Left lobe of liver (tissue), 2 donors: ENCODE data around the gene DCN. TPM values are rescaled to one million over a fixed set of nuclear protein-coding genes. Genes with fewer than 3 reads are reported as not detected.
"Not testable (repeated sequence)": the region's sequence is repeated elsewhere in the genome, so short reads cannot be mapped to it uniquely, and the experiment has no call there.

ENCODE experiments used
- ATAC-seq: fragments of 200-7000 bp; cut with Tn5 transposase; one replicate; pipeline ENCODE4 v1.9.1; 2020; ENCODE audit warnings: mild to moderate bottlenecking, moderate library complexity
- DNase-seq: peaks from one replicate; pipeline ENCODE4 v3.0.0-alpha.2; 2020; ENCODE audit warnings: low spot score
- total RNA-seq: library from RNA; stranded (reverse); gene quantifications from one replicate; pipeline ENCODE4 v1.2.1, GENCODE V29; 2021
- donor health status: DM: no; HTN: no; CAD: no; lungs with moderate emphysema.
- donor health status: DM: no; HTN: yes; CAD: no.

Gene DCN, protein sequence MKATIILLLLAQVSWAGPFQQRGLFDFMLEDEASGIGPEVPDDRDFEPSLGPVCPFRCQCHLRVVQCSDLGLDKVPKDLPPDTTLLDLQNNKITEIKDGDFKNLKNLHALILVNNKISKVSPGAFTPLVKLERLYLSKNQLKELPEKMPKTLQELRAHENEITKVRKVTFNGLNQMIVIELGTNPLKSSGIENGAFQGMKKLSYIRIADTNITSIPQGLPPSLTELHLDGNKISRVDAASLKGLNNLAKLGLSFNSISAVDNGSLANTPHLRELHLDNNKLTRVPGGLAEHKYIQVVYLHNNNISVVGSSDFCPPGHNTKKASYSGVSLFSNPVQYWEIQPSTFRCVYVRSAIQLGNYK
- 108 TPM for total RNA-seq

DNA sequence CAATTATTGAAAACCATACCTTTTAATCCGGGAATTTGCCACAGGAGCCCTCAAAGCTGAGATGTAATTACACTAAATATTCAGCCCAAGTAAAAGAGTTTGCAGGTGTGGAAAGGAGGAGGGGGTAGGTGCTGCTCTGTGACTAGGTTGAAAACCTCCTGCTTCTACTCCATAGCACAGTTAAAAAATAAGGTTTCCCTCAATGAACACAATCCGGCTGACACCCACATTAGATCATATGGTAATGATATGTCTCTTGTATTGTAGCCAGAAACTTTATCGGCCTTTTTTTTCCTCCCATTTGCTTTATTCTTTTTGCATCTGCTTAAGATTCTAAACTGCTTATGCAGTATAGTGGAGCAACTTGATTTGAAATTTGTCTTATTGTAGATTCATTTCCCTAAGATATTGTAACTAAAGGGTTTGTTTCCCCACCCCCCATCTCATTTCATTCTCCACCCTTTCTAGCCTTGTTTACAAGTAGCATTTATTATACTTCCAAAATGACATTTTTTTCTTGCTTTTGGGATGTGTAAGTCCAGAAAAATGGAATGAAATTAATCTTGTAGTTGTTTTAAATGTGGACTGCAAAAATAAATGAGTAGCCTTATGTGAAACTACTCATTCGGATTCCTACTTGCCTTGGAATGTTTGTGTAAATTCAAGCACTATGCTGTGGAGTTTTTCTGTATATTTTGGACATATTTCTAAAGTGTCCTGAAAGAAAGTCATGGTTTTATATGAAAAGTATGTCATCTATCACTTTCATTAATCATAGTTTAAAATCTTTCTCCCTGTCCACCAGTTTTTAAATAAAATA is at the start of gene DCN:
Gene DCN (minus strand): TSS at position 182 of the 820 bp plus-strand sequence. CDS start 4,265 bp downstream, outside the sequence.
- ATAC-seq (no peak), DNase-seq (no peak)

DNA sequence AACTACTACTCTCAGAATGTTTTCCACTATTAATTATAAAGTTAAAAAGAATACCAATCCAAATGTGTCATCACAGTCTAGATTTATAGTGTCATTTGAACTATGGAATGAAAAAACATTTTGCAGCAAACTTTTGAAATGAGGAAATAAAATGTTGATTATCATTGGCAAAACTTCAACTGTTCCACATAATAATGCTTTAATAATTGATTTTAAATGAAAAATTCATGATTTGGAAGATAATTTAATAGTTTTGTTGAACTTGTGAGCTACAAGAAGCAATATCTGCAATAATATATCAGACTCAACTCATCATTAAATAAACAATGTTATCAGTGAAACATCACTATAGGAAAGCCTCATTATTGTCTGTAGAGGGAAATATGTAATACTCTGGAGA is 48.2 kb upstream of the DCN start:
- DNase-seq (no peak), ATAC-seq (no peak)

DNA sequence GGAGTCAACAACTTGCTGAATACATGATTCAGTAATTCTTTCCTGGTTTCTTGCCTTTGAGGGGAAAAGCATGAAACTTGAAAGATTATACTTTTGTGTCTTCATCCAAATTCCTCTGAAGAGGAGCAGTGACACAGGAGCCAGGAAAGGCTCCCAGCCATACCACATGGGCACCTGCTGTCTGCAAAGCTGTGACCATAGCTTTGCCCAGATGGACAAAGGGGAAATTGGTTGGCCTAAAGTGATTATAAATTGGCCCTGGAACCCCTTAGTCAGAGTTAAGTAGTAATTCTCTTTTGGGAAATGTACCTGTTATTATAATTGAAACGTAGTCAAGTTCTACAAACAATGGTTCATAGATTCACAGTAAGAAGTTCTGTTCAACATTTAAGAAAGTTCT is 44.3 kb upstream of the DCN start:
- no peak for DNase-seq
- ATAC-seq, result no peak

DNA sequence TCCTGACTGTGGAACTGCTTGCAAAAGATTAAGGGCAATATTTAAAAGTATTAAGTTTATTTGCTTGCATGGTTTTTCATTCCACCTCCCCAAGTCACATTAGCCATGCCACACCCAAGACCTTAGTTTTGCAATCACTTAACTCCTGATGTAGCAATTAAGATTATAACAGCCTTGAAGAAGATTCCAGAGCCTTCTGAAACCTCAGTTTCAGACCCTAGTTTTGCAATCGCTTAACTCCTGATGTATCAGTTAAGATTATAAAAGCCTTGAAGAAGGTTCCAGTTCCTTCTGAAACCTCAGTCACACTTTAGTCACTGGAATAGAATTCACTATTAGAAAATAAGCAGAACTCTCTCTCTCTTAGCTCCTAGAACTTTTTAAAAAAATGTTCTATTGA is 42.7 kb upstream of the DCN start:
- no peak for ATAC-seq
- no peak for DNase-seq

DNA sequence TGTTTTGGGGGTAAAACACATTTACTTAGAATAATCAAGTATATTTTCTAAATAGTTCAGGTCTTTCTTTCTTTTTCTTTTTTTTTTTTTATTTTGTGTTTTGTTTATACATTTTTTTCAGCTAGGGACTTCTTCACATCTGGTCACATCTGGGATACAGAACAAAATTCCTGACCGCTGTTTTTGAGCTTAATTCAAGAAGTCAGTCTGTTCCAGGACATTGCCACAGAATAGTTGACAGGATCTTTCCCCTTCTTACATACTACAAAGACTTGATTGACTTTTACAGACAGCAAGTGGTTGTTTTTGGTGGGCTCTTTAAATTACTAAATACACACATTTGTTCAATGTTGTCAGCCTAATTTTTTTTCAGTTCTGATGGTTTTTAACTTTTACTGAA is 41.8 kb upstream of the DCN start:
- DNase-seq (no peak), ATAC-seq (no peak)

DNA sequence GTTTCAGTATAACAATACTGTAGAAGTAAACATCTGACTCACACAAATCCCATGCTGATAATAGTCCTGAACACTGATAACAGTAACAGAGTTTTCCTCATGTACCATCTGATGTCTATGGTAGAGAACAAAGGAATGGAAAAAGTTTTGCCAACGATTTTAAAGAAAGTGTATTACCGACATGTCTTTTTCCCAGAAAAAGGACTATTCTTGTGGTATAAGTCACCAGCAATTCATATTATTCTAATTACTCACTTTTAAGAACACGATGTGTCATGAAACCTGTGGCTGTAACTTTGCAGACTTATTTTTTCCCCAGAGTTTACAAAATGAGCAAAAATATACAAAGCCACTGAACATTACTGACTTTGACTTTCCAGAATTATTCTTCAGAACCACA is 40.1 kb upstream of the DCN start:
- ATAC-seq (no peak), DNase-seq (no peak)

DNA sequence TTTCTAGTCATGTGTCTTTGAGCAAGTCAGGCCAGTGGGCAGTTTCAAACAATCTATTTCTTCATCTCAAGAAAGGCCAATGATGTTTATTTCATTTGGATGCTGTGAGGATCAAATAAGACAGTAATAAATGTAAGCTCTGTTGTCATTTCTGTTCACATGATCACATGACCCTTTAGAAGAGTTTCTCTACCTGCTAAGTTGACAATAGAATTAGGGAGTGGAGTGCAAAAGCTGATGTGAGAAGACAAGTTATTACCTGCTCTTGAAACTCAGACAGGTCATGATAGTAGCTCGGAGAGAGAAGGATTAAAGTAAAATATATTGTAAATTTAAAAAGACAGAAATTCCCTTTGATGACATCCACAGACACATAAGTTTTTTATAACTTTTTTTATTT is 37.3 kb upstream of the DCN start:
- no peak for ATAC-seq

DNA sequence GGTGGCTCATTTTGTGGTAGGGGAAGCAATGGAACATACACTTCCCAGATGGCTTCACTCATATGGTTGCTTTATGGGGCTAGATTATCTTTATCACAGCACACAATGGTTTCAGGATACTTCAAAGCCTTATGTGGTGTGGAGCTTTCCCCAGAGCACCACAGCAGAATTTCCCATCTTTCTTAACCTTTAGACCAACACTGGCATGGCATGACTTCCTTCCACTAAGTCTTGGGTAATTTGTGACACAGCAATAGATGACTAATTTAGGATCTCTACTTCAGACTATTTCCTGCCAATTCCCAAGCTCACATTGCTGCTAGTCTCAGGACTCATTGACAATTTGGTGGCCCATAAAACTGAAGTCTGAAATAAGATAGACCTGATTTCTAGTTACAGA is 36.9 kb upstream of the DCN start:
- DNase-seq (no peak), ATAC-seq (no peak)

More for the DNA sequence above, 37.3 kb upstream of the DCN start:
- no peak for DNase-seq

DNA sequence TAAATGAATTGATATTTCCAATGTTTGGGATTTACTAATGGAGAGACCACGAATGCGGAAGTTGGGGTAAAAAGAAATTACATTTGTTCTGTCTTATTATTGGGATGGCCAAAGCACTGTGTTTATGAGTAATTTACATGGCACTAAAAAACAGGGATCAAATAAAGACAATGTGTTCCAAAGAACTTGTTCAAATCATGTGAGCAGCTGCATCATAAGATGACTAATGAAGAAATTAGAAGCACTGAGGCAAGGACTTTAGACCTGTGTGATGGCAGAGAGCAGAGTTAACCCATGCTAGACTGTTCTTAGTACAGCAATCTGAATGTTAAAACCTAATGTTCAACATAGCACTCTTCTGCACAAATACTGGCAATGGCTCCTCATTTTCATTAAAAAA is 34.3 kb upstream of the DCN start:
- ATAC-seq, result no peak
- no peak for DNase-seq

DNA sequence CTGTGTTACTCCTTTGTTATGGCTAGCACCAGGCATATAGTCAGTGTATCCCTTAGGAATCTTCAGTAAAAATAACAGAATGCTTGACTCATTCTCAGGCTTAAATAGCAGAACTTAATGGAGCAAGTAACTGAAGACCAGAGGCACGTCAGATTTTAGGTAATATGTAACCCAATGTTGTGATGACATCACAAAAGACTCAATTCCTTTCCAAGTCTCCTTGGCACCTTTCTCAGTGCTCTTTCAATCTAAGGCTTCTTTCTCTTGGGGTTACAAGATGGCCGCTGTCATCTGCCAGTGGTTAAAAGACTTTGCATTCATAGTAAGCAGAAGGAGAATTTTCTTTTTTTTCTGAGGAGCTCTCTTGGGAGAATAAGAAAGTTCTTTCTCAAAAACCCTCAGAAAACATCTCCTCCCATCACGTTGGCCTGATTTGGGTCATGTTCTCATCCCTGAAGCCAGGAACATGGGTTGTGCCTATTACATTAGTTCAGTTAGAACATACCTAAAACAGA is 33.4 kb upstream of the DCN start:
- ATAC-seq, result no peak
- no peak for DNase-seq

DNA sequence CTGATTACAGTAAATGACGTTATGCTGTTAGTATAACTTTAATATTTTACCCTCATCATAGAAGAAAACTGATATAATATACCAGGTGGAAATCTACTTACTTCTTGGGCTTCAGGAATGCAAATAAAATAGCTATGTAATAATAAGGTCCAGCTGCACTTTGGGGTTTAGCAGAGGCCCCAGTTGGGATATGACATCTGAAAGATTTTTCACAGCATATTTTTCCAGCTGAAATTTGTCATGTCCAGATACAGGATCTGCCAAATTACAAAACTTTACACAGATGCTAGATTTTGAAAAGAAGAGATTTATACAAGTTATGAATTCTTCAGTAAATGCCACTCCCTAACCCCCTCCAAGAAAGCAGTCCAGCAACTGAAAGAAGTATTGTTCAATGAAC is 29.2 kb upstream of the DCN start:
- DNase-seq (no peak), ATAC-seq (no peak)

DNA sequence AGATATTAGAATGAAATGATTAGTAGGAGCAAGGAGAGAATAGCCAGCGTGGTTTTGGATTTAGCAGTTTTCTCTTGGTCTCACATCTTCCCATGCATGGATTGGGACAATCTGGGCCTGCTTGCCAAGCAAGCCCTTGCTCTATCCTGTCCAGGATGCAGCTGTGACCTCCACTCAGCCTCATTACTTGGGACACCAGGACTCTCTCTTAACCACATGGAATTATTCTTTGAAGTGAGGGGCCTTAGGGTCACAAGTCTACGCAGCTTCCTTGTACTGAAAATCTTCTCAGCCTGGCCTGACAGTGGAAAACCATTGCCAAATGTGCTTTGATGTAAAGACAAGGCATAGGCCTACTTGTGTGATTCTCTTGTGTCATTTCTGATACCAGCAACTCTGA is 28.0 kb upstream of the DCN start:
- no peak for ATAC-seq
- no peak for DNase-seq

DNA sequence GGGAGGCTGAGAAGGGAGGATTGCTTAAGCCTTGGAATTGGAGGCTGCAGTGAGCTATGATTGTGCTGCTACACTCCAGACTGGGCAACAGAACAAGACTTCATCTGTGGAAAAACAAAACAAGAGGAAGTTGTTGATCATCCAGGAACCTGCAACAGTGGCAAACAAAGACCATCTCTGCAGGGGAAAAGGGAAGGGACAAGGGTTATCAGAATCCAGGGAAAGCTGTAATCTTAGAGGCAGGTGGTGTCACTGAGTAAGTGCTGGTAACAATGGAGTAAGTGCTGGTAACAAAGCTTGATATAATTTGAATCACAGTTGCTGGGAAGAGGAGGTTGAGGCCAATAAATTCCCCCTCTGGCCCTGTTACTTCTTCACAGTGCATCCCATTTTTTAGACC is 27.5 kb upstream of the DCN start:
- no peak for DNase-seq
- no peak for ATAC-seq

DNA sequence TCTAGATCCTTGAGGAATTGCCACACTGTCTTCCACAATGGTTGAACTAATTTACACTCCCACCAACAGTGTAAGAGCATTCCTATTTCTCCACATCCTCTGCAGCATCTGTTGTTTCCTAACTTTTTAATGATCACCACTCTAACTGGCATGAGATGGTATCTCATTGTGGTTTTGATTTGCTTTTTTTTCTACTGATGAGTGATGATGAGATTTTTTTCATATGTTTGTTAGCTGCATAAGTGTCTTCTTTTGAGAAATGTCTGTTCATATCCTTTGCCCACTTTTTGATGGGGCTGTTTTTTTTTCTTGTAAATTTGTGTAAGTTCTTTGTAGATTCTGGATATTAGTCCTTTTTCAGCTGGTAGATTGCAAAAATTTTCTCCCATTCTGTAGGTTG is 24.7 kb upstream of the DCN start:
- not testable (repeated sequence) for ATAC-seq, DNase-seq

DNA sequence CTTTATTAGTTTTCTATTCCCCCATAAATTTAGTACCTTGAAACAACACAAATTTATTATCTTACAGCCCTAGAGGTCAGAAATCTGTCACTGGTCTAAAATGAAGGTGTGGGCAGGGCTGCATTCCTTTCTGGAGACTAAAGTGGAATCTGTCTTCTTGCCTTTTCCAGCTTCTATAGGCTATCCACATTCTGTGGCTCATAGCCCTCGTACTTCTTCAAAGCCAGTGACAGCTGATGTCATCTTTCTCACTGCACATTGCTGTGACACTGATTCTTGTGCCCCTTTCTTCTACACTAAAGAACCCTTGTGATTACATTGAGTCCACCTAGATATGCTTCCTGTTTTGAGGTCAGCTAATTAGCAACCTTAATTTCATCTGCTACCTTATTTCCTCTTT is 23.2 kb upstream of the DCN start:
- DNase-seq (no peak), ATAC-seq (no peak)

DNA sequence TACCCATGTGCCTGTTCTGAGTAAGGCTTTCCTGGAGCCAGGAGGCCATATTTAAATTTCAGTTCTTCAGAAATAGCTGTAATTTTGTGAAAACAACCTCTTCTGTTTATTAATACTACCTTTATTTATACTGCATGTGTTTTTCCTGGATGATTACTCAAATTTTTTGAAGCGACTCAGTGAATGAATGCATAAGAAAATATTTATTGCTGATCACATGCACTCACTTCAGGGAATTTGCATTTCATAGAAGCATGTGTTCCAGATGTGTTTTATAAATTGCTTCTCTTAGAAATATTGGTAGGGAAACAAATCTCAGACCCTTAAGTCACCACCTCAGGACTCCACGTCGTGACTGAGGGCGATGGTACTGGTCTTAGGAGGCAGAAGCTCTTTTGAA is 21.8 kb upstream of the DCN start:
- DNase-seq (no peak), ATAC-seq (no peak)

DNA sequence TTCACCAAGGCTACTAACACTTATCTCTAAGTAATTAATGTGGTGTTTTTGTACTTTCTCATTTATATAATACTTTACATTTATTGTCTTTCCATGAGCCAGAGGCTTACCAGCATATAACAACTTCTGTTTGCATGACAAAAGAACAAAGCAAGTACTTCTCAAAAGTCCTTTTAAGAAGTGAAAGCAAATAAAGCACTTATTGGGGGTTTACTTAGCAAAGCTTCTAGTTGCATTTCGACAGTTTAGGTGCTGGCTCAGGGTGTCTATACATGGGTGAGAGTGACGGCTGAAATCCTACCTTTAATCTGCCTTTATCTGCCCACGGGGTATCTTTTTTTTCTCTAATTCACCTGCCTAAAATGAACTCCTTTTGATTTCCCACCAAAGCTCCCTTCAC is 21.0 kb upstream of the DCN start:
- DNase-seq (no peak), ATAC-seq (no peak)

DNA sequence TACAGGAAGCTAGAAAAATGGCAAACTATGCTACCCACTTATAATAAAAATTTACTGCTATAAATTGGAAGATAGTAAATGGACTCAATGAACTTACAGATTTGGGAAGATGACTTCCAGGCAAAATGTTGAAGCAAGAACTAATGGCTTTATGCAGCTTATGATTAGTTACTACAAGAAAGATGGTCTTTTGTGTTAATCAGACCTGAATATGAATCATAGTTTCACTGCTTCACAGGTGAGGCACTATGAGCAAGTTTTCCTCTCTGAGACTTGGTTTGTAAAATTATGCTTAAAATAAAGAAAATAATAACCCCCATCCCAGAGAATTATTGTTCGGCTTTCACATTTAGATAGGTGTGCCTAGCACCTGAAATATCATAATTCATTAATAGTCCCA is 19.8 kb upstream of the DCN start:
- ATAC-seq (no peak), DNase-seq (no peak)

DNA sequence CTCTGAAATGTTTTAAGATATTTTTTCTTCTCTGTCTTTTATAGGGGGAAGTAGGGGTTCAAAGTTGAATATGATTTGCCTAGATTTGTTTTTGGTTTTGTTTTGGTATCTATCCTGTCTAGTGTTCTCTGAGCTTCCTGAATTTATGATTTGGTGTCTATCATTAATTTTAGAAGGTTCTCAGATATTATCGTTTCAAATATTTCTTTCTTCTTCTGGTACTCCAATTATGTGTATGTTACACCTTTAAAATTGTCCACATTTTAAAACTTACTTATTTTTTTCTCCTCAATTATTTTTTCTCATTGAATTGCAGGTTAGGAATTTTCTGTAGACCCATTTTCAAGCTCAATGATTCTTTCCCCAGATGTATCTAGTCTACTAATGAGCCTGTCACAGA is 13.8 kb upstream of the DCN start:
- DNase-seq (no peak), ATAC-seq (no peak)

DNA sequence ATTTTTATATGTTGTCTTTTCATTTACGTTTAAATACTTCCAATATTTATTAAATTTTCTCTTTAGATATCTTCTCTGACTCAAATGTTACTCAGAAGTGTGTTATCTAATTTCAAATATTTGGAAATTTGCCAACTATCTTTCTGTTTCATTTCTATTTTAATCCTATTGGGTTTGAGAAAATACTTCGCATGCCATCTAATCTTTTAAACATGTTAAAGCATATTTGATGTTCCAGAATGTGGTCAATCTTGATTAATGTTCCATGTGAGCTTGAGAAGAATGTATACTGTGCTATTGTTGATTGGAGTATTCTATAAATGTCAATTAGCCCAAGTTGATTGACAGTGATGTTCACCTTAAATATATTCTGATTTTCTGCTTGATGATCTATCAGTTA is 11.9 kb upstream of the DCN start:
- ATAC-seq (no peak), DNase-seq (no peak)

DNA sequence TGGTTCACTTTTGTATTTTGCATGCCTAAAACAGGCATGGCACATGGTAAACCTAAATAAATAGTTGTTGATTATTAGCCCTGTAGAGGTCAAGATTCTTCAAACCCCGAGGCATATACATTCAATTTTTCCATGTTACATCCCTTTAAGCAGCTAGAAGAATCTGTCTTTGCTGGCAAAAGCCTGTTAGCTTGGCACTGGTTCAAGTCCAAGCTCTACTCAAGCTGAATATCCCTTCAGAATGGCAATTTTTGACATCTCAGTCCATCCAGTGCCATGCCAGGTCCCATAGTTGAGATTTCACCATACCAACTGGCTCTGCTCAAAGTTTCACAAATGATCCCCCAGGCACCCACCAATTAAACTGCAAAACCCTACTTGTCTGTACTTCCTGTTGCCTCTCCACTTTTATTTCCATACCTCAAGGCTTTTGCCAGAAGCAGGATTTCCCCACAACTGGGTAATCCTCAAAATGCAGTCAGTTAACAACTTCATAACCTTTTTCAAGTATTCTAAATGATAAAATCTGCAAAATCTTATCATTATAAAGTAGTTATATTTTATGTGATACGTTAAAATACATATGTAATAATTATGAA is 9.0 kb upstream of the DCN start:
- no peak for ATAC-seq
- DNase-seq, result no peak

DNA sequence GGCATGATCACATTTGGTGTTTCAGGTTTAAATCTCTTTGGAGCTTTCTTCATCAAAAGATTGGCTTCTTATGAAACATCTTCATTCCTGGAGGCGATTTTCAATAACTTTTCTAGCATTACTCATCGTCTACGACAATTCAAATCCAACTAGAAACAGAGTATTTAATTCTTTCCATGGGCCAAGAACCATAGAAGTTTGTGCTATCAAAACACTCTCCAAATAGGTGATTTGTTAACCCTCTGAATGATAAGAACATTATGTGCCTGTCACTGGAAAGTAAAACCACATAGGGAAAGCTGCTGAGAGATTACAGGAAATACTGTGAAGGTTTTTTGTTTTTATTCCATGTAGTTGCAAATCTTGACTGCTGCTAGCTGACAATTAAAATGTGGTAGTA is 6.9 kb upstream of the DCN start:
- DNase-seq (no peak), ATAC-seq (no peak)
